GM19193 (cell line): ENCODE data around the gene SETD7.

Source experiments
- POLR2A ChIP-seq: IDR thresholded peaks from 4 replicates; pipeline ENCODE4 v1.6.1; 2011; ENCODE audit not compliant: insufficient read depth, insufficient read length; ENCODE audit errors: extremely low read depth

The SETD7 gene

GRCh38 chr4:139556071-139556723 lies at the start of gene SETD7:
SETD7 (minus strand) TSS chr4:139556219; CDS start chr4:139556137, 82 bp downstream.
- TF ChIP-seq POLR2A: no peak

- TF ChIP-seq POLR2A: no peak
Measured at GRCh38 chr4:139605516-139605915, 49.5 kb upstream of the SETD7 start.

- no peak for TF ChIP-seq POLR2A
Measured at GRCh38 chr4:139603576-139604410, 47.8 kb upstream of the SETD7 start.

- no peak for TF ChIP-seq POLR2A
Measured at GRCh38 chr4:139602776-139603360, 46.8 kb upstream of the SETD7 start.

- no peak for TF ChIP-seq POLR2A
Measured at GRCh38 chr4:139600662-139601061, 44.6 kb upstream of the SETD7 start.

DNA sequence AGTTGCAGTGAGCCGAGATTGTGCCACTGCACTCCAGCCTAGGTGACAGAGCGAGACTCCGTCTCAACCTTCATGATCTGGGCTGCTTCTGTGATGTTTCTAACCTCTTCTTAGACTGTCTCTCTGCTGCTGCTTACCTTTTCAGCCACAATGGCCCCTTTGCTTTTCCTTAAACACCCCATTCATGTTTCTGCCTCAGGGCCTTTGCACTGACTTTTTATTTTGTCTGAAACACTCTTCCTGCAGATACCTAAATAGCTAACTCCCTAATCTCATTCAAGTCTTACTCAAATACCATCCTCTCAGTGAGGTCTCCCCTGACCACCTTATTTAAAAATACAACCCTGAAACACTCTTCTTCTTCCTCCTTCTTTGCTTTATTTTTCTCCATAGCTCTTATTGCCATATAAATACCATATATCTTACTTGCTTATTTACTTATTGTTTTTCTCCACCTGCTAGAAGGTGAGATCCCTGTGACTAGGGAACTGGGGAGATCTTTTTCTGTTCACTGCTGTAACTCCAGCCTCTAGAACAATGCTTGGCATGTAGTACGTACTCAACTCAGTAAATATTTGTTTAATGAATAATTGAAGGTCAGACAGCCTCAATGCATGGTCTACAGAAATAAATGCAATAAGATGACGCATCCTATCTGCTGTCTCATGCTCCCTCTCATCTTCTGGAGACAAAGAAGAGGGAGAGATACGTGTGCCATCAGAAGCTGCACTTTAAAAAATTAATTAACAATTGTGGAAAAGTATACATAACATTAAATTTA lies 43.8 kb upstream of the SETD7 start:
- TF ChIP-seq POLR2A: no peak

GRCh38 chr4:139599076-139599475 lies 43.1 kb upstream of the SETD7 start:
- TF ChIP-seq POLR2A: no peak

GRCh38 chr4:139596684-139597279 lies 40.8 kb upstream of the SETD7 start:
- TF ChIP-seq POLR2A: no peak

GRCh38 chr4:139596034-139596683 lies 40.1 kb upstream of the SETD7 start:
- no peak for TF ChIP-seq POLR2A

- TF ChIP-seq POLR2A: no peak
Measured at GRCh38 chr4:139594591-139595185, 38.7 kb upstream of the SETD7 start.

DNA sequence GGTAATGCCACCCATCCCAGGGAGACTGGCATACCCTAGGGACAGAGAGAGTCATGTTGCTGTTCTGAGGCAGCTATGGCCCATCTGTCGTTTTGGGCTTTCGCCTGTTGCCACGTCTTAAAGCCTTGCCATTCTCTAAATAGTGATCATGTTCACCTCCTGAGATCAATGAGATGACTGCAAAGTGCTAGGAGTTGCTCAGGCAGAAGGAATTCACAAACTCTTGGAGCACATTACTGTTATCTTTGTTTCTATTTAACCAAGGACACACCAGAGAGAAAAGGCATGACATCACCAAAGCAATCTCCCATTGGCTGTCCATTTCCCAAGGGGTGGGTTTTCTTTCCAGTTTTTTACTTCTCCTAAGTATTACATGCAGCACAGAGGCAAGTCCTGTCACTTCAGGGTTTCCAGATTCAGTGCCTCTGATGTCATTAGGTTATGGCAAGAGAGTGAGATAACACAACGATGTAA lies 37.1 kb upstream of the SETD7 start:
- TF ChIP-seq POLR2A: no peak

DNA sequence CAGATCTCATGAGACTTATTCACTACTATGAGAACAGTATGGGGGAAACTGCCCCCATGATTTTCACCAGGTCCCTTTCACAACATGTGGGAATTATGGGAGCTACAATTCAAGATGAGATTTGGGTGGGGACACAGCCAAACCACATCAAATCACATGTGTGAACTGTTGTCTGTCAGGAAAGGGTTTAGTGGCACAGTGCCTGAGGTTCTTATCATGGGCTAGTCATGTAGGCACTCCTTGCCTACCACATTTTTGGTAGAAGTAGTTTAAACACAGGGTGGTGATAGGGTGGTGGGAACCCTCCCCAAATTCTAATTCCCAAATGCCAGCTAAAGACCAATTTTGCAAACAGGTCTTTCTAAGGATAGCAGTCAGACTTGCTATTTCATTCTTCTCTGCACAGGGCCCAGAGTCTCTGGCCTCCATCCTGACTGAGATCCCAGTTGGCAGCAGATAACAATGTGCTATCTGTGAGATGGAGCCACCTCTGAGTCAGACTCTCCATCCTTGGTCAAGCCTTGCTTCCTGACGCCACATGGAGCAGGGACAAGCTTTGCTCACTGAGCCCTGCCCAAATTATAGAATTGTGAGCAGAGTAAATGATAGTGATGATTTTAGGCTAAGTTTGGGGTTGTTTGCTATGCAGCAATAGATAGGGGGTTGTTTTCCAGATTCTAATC lies 33.5 kb upstream of the SETD7 start:
- no peak for TF ChIP-seq POLR2A

GRCh38 chr4:139587446-139587845 lies 31.4 kb upstream of the SETD7 start:
- TF ChIP-seq POLR2A: no peak
